Measurements from ENCODE around the gene DPH2. TPM values are rescaled to one million over a fixed set of nuclear protein-coding genes. Genes with fewer than 3 reads are reported as not detected.

The DPH2 gene
- total RNA-seq, 2 donors from 2014 or later: 25.4 to 31.1 TPM

GRCh38 chr1:43936431-43937151 is 33.2 kb upstream of the DPH2 start:
- Histone ChIP-seq H3K4me1 (replicated peaks) (no peaks in the 10 kb centered on the region), H3K36me3 (no peaks in the 10 kb centered on the region), H3K4me3 (peak overlapping the region; percentile 33 to 47), H3K9me3 (no peaks in the 10 kb centered on the region), H3K27me3 (replicated peaks; ENCODE audit: insufficient read depth) (no peaks in the 10 kb centered on the region), H3K27ac (peak overlapping the region; percentile 32 to 75)
- no peak for TF ChIP-seq POLR2AphosphoS5 (IDR thresholded peaks at IDR 0.05)
- TF ChIP-seq CTCF (IDR thresholded peaks at IDR 0.05): peak in 1 of 4 experiments; percentile 37
- TF ChIP-seq POLR2A (IDR thresholded peaks at IDR 0.05): no peak
- 17% methylated on average over 21 of the region's 56 CpGs for WGBS
- DNase-seq (ENCODE audit: low spot score): no peak
- intact Hi-C loops (cut with DNase I): no loop called here

- H3K9me3 ChIP-seq: no peaks in the 10 kb centered on the region
- no peak overlapping the region for H3K4me3 ChIP-seq
- no peaks in the 10 kb centered on the region for H3K36me3 ChIP-seq
- TF ChIP-seq CTCF (IDR thresholded peaks at IDR 0.05): no peak
- TF ChIP-seq POLR2AphosphoS5 (IDR thresholded peaks at IDR 0.05): no peak
- TF ChIP-seq POLR2A (IDR thresholded peaks at IDR 0.05): no peak
- no peak overlapping the region for H3K27ac ChIP-seq
- intact Hi-C loops (cut with DNase I): no loop called here
- H3K27me3 ChIP-seq (replicated peaks; ENCODE audit: insufficient read depth): no peaks in the 10 kb centered on the region
- no peaks in the 10 kb centered on the region for H3K4me1 ChIP-seq (replicated peaks)
- no peak for DNase-seq (ENCODE audit: low spot score)
- WGBS: 88% methylated on average over 8 of the region's 8 CpGs
These were observed 32.5 kb upstream of the DPH2 start for GRCh38 chr1:43937179-43937865.

- Histone ChIP-seq H3K4me3 (no peak overlapping the region), H3K27ac (no peak overlapping the region), H3K27me3 (replicated peaks; ENCODE audit: insufficient read depth) (no peaks in the 10 kb centered on the region), H3K36me3 (no peaks in the 10 kb centered on the region), H3K9me3 (no peaks in the 10 kb centered on the region), H3K4me1 (replicated peaks) (no peaks in the 10 kb centered on the region)
- WGBS: 77% methylated on average over 10 of the region's 10 CpGs
- intact Hi-C loops (cut with DNase I): no loop called here
- no peak for DNase-seq (ENCODE audit: low spot score)
- TF ChIP-seq POLR2AphosphoS5 (IDR thresholded peaks at IDR 0.05) (no peak), CTCF (IDR thresholded peaks at IDR 0.05) (no peak), POLR2A (IDR thresholded peaks at IDR 0.05) (no peak)
These were observed 31.4 kb upstream of the DPH2 start for GRCh38 chr1:43938383-43938782.

GRCh38 chr1:43938892-43939587 is 30.8 kb upstream of the DPH2 start:
- H3K4me1 ChIP-seq (replicated peaks): no peaks in the 10 kb centered on the region
- no peaks in the 10 kb centered on the region for H3K9me3 ChIP-seq
- intact Hi-C loops (cut with DNase I): no loop called here
- H3K36me3 ChIP-seq: no peaks in the 10 kb centered on the region
- H3K27ac ChIP-seq: no peak overlapping the region
- H3K4me3 ChIP-seq: no peak overlapping the region
- H3K27me3 ChIP-seq (replicated peaks; ENCODE audit: insufficient read depth): no peaks in the 10 kb centered on the region
- TF ChIP-seq POLR2AphosphoS5 (IDR thresholded peaks at IDR 0.05) (no peak), POLR2A (IDR thresholded peaks at IDR 0.05) (no peak), CTCF (IDR thresholded peaks at IDR 0.05) (no peak)
- no peak for DNase-seq (ENCODE audit: low spot score)
- 45% methylated on average over 3 of the region's 3 CpGs for WGBS

Measured in prostate gland (tissue), 2 donors.